ENCODE results near the gene LY9. TPM values are rescaled to one million over a fixed set of nuclear protein-coding genes. Genes with fewer than 3 reads are reported as not detected.
"Not testable (repeated sequence)": the region's sequence is repeated elsewhere in the genome, so short reads cannot be mapped to it uniquely, and the experiment has no call there.

Gene LY9
- total RNA-seq, 2 experiments from 2014 or later = 70.9 to 73.6 TPM

- POLR2A ChIA-PET = not testable (repeated sequence)
Measured at GRCh38 chr1:160875591-160875990, 79.6 kb downstream of the LY9 start.

GRCh38 chr1:160876311-160876710 lies 80.3 kb downstream of the LY9 start:
- no peak for ATAC-seq (ENCODE audit: low read depth)
- Mint-ChIP-seq H3K27me3 (peaks cover 6% of the 10 kb centered on the region), H3K9me3 (peaks cover 2% of the 10 kb centered on the region), H3K36me3 (peaks cover 2% of the 10 kb centered on the region), H3K27ac (no peak overlapping the region), H3K4me1 (peaks cover 25% of the 10 kb centered on the region), H3K4me3 (no peak overlapping the region)
- POLR2A ChIA-PET = no interaction called here
- no peak for DNase-seq

More at GRCh38 chr1:160875591-160875990, 79.6 kb downstream of the LY9 start:
- peaks cover 26% of the 10 kb centered on the region for H3K4me1 Mint-ChIP-seq
- not testable (repeated sequence) for H3K9me3 Mint-ChIP-seq; H3K36me3 Mint-ChIP-seq; ATAC-seq (ENCODE audit: low read depth); H3K27ac Mint-ChIP-seq; DNase-seq; H3K27me3 Mint-ChIP-seq; H3K4me3 Mint-ChIP-seq

- ATAC-seq (ENCODE audit: low read depth) (peak; percentile 88), DNase-seq (no peak)
- no peak overlapping the region for H3K4me3 Mint-ChIP-seq
- H3K27me3 Mint-ChIP-seq = peaks cover 6% of the 10 kb centered on the region
- H3K4me1 Mint-ChIP-seq = peaks cover 22% of the 10 kb centered on the region
- H3K27ac Mint-ChIP-seq = peak overlapping the region; percentile 6
- peaks cover 2% of the 10 kb centered on the region for H3K36me3 Mint-ChIP-seq
- POLR2A ChIA-PET = interaction anchor here (0.8 to 1.0 kb wide), 2 partner anchors 42 to 79 kb away, joined by 3 read pairs; no protein-coding TSS in a partner anchor
- peaks cover 2% of the 10 kb centered on the region for H3K9me3 Mint-ChIP-seq
Measured at GRCh38 chr1:160877221-160877620, 81.2 kb downstream of the LY9 start.

Other genes starting within 250 kb of the LY9 start
- gene CD84, start 216.7 kb upstream of the LY9 start, total RNA-seq = 10 to 100 TPM; 58.5 to 66.8 TPM
- 10 to 100 TPM; 41.3 to 42.6 TPM for gene SLAMF1, start 149.1 kb upstream of the LY9 start, total RNA-seq
- gene CD48, start 84.4 kb upstream of the LY9 start, total RNA-seq = 100 to 1,000 TPM; 379 to 386 TPM
- gene SLAMF7, start 56.9 kb upstream of the LY9 start, total RNA-seq = 100 to 1,000 TPM; 124 to 137 TPM
- gene CD244, start 66.7 kb downstream of the LY9 start, total RNA-seq = 1 to 10 TPM; 6.0 to 7.8 TPM
- gene ITLN1, start 89.0 kb downstream of the LY9 start, total RNA-seq = not detected
- gene ITLN2, start 158.6 kb downstream of the LY9 start, total RNA-seq = not detected
- 10 to 100 TPM; 28.5 to 35.9 TPM for gene F11R, start 225.0 kb downstream of the LY9 start, total RNA-seq
- gene TSTD1, start 242.8 kb downstream of the LY9 start, total RNA-seq = 10 to 100 TPM; 81.7 to 84.9 TPM
- gene USF1, start 249.8 kb downstream of the LY9 start, total RNA-seq = 10 to 100 TPM; 93.0 to 96.3 TPM